ENCODE data around the gene MADCAM1.

DNA sequence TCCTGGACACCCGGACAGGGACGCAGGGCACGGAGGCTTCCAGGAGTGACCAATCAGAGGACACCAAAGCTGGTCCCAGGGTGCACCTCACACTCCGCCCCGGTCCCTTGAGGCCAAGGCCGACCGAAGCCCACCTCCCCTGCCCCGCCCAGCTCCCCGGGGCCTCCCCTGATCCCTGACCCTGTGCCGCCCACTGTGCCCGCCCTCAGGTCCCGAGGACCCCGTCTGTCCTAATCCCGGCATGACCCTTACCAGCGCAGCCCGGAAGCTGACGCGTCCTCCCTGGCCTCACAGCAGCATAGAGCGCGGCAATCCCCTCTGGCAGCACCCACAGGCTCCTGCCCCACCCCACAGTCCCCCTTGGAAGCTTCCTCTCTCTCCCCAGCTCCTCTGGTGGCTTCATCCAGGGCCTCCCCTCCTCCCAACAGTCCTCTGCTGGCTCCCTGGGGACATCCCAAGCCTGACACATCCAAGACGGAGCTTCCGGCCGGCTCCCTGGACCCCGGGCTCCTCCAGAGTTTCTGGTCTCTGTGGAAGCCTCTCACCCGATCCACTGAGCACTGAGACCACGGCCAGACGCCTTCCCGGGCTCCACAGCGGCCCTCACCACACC lies 27.9 kb downstream of the MADCAM1 start:
- TF ChIP-seq CTCF (conservative IDR thresholded peaks at IDR 0.05) (no peak), ZFX (IDR thresholded peaks at IDR 0.05) (no peak)

Measured in C4-2B (cell line).